Measurements from ENCODE around the gene ADISSP. TPM values are rescaled to one million over a fixed set of nuclear protein-coding genes. Genes with fewer than 3 reads are reported as not detected.

Gene ADISSP
- total and polyA plus RNA-seq, 4 donors: 8.5 to 21.1 (median 13.9) TPM

DNA sequence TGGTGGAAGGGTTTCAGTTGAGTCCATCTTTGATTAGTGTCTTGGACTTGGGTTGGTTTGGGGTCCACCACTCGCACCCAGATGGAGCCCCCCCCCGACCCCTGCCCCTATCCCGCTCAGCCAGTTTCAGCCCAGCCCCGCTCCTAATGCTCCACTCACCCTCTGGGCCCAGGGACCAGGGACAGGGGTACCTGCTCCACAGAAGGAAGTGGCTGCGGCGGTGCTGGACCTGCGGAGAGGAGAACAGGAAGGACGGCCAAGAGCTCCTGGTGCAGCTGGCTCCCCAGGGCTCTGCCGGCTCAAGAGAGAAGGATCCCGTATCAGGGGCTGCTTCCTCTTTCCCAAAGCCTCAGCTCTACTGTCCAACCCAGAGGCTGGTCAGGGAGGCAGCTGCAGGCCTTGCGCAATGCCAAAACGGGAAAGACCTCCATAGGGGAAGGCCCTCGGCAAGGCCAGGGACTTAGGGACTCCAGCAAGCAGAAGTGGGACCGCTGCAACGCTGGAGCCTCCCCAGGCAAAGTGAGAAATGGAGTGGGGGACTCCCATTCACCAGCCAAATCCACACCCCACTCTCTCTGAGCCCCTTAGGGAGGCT is 55.2 kb downstream of the ADISSP start, which contains the start of gene SIGLEC1:
Gene SIGLEC1, minus strand, starts transcription at position 322 of the 595 bp plus-strand sequence. CDS start 5,472 bp downstream, outside the sequence.
- ATAC-seq (ENCODE audit: low FRiP score) (peak; percentile 54), DNase-seq (peak in 1 of 2 donors; percentile 92)
- intact Hi-C loops (cut with DNase I): no loop called here
- Histone ChIP-seq H3K27ac (ENCODE audit: low read depth in 1 of 2, low read length in 2 of 2) (no peak within 1 kb of the TSS), H3K36me3 (ENCODE audit: control insufficient read depth in 1 of 2, insufficient read depth in 2 of 2, low read length in 1 of 2) (no peaks in the 10 kb centered on the region), H3K4me3 (ENCODE audit: low read length in 2 of 2) (no peak within 1 kb of the TSS), H3K27me3 (ENCODE audit: control insufficient read depth in 1 of 2, insufficient read depth in 2 of 2, low read length in 1 of 2) (no peaks in the 10 kb centered on the region), H3K4me1 (ENCODE audit: control insufficient read depth in 1 of 2, insufficient read depth in 2 of 2, low read length in 2 of 2) (no peaks in the 10 kb centered on the region), H3K9me3 (ENCODE audit: control insufficient read depth, low read length) (no peaks in the 10 kb centered on the region)
- 89 to 91% methylated on average over 14 to 15 of the region's 15 CpGs for WGBS, 2 donors

GRCh38 chr20:3711484-3711941 is 56.0 kb downstream of the ADISSP start:
- Histone ChIP-seq H3K4me1 (ENCODE audit: control insufficient read depth in 1 of 2, insufficient read depth in 2 of 2, low read length in 2 of 2) (no peaks in the 10 kb centered on the region), H3K27me3 (ENCODE audit: control insufficient read depth in 1 of 2, insufficient read depth in 2 of 2, low read length in 1 of 2) (no peaks in the 10 kb centered on the region), H3K4me3 (ENCODE audit: low read length in 2 of 2) (no peak overlapping the region), H3K36me3 (ENCODE audit: control insufficient read depth in 1 of 2, insufficient read depth in 2 of 2, low read length in 1 of 2) (no peaks in the 10 kb centered on the region), H3K27ac (ENCODE audit: low read depth in 1 of 2, low read length in 2 of 2) (no peak overlapping the region), H3K9me3 (ENCODE audit: control insufficient read depth, low read length) (no peaks in the 10 kb centered on the region)
- WGBS, 2 donors: 65 to 66% methylated on average over 4 of the region's 4 CpGs
- intact Hi-C loops (cut with DNase I): loop anchor here (1.0 to 2.0 kb wide), 2 partner anchors 35 kb away; no protein-coding TSS in a partner anchor
- ATAC-seq (ENCODE audit: low FRiP score): no peak
- no peak for DNase-seq

- WGBS, 2 donors: 30 to 35% methylated on average over 18 of the region's 18 CpGs
- Histone ChIP-seq H3K36me3 (ENCODE audit: control insufficient read depth in 1 of 2, insufficient read depth in 2 of 2, low read length in 1 of 2) (no peaks in the 10 kb centered on the region), H3K4me3 (ENCODE audit: low read length in 2 of 2) (no peak overlapping the region), H3K4me1 (ENCODE audit: control insufficient read depth in 1 of 2, insufficient read depth in 2 of 2, low read length in 2 of 2) (no peaks in the 10 kb centered on the region), H3K27ac (ENCODE audit: low read depth in 1 of 2, low read length in 2 of 2) (no peak overlapping the region), H3K27me3 (ENCODE audit: control insufficient read depth in 1 of 2, insufficient read depth in 2 of 2, low read length in 1 of 2) (no peaks in the 10 kb centered on the region), H3K9me3 (ENCODE audit: control insufficient read depth, low read length) (no peaks in the 10 kb centered on the region)
- ATAC-seq (ENCODE audit: low FRiP score) (peak; percentile 58), DNase-seq (peak; percentile 78 to 94)
- intact Hi-C loops (cut with DNase I): loop anchor here (1.0 to 2.0 kb wide), 2 partner anchors 34 to 35 kb away; no protein-coding TSS in a partner anchor
These were observed 56.7 kb downstream of the ADISSP start for GRCh38 chr20:3710703-3711483.

DNA sequence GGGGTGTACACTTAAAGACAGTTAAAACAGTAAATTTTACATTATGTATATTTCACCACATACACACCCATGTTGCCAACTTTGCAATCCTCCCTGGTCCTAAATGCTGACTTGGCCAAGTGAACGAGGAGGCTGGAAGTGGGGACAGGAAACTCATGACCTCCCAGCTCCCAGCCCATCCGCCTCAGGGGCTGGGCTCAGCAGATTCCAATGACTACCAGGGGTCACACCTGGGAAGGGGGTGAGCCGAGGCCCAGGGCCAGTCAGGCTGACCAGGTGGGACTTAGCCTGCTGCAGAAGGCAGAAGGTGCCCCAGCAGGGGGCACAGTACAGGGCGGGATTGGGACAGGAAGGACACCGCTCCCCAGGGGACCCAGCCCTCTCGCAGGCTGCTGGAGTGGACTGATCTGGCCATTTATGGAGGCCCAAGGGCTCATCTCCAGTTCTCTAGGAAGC is 57.5 kb downstream of the ADISSP start:
- no peak for DNase-seq
- Histone ChIP-seq H3K9me3 (ENCODE audit: control insufficient read depth, low read length) (no peaks in the 10 kb centered on the region), H3K4me3 (ENCODE audit: low read length in 2 of 2) (no peak overlapping the region), H3K4me1 (ENCODE audit: control insufficient read depth in 1 of 2, insufficient read depth in 2 of 2, low read length in 2 of 2) (no peaks in the 10 kb centered on the region), H3K27ac (ENCODE audit: low read depth in 1 of 2, low read length in 2 of 2) (no peak overlapping the region), H3K36me3 (ENCODE audit: control insufficient read depth in 1 of 2, insufficient read depth in 2 of 2, low read length in 1 of 2) (no peaks in the 10 kb centered on the region), H3K27me3 (ENCODE audit: control insufficient read depth in 1 of 2, insufficient read depth in 2 of 2, low read length in 1 of 2) (no peaks in the 10 kb centered on the region)
- intact Hi-C loops (cut with DNase I): loop anchor here in 1 of 2 donors (2.0 kb wide), 1 partner anchor 33 kb away; no protein-coding TSS in a partner anchor
- WGBS, 2 donors: 72 to 73% methylated on average over 6 of the region's 6 CpGs
- ATAC-seq (ENCODE audit: low FRiP score): no peak

DNA sequence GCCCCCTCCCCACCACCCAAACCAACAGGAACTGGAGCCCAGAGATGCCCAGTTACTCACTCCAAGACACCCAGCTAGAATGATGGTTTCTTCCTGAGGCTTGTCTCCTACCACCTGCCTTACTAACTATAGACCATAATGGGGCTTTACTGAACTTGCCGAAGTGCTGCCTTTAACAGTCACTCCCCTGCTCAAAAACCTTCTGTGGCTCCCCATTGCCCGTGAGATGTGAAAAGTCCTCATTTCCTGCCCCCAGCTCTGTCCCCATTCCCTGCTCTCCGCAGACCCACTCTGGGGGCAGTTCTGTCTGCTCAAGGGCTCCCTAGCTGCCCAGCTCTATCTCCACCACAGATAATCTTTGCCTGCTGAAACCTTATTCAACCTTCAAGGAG is 60.0 kb downstream of the ADISSP start:
- Histone ChIP-seq H3K36me3 (ENCODE audit: control insufficient read depth in 1 of 2, insufficient read depth in 2 of 2, low read length in 1 of 2) (no peaks in the 10 kb centered on the region), H3K9me3 (ENCODE audit: control insufficient read depth, low read length) (no peaks in the 10 kb centered on the region), H3K4me3 (ENCODE audit: low read length in 2 of 2) (no peak overlapping the region), H3K4me1 (ENCODE audit: control insufficient read depth in 1 of 2, insufficient read depth in 2 of 2, low read length in 2 of 2) (no peaks in the 10 kb centered on the region), H3K27ac (ENCODE audit: low read depth in 1 of 2, low read length in 2 of 2) (no peak overlapping the region), H3K27me3 (ENCODE audit: control insufficient read depth in 1 of 2, insufficient read depth in 2 of 2, low read length in 1 of 2) (no peaks in the 10 kb centered on the region)
- DNase-seq (no peak), ATAC-seq (ENCODE audit: low FRiP score) (no peak)
- intact Hi-C loops (cut with DNase I): no loop called here
- 75 to 81% methylated on average over 3 of the region's 3 CpGs for WGBS, 2 donors

DNA sequence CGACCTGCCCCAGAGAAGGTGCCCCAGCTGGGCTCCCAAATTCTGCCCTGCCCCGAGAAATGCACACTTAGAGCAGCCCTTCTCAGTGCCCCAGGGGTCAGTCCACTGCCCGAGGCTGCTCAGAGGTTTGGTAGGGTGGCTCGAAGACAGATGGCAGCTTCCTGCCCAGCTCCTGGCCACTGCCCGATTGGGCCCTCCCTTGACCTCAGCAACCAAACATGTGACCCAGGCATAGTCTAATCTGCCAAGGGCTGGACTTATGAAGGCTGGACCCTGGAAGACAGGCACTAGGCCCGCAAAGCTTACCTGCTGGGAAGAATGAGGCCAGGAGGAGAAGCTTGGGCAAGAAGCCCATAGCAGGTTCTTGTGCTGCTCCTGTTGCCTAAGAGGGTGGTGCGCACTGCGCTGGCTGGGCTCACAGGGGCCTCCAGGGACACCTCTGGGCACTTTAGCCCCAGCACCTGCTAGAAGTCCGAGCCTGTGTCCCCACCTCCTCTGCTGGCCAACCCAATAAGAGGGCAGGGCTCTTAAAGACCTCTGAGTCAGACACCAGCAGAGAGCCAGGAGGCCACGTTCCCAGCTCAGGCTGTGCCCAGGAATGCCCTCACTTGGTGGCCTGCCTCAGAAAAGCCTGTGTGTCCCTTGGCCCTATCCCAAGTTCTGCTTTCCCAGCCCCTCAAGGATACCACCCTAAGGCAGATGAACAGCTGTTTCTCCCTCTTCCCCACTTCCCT is 60.6 kb downstream of the ADISSP start:
- ATAC-seq (ENCODE audit: low FRiP score) (peak; percentile 69), DNase-seq (no peak)
- H3K4me1 ChIP-seq (ENCODE audit: control insufficient read depth in 1 of 2, insufficient read depth in 2 of 2, low read length in 2 of 2): no peaks in the 10 kb centered on the region
- H3K36me3 ChIP-seq (ENCODE audit: control insufficient read depth in 1 of 2, insufficient read depth in 2 of 2, low read length in 1 of 2): no peaks in the 10 kb centered on the region
- no peaks in the 10 kb centered on the region for H3K27me3 ChIP-seq (ENCODE audit: control insufficient read depth in 1 of 2, insufficient read depth in 2 of 2, low read length in 1 of 2)
- WGBS, 2 donors: 43 to 44% methylated on average over 10 of the region's 10 CpGs
- no peak overlapping the region for H3K4me3 ChIP-seq (ENCODE audit: low read length in 2 of 2)
- no peak overlapping the region for H3K27ac ChIP-seq (ENCODE audit: low read depth in 1 of 2, low read length in 2 of 2)
- no peaks in the 10 kb centered on the region for H3K9me3 ChIP-seq (ENCODE audit: control insufficient read depth, low read length)
- intact Hi-C loops (cut with DNase I): no loop called here

GRCh38 chr20:3705970-3706739 is 61.4 kb downstream of the ADISSP start:
- DNase-seq (peak in 1 of 2 donors; percentile 21), ATAC-seq (ENCODE audit: low FRiP score) (no peak)
- no peaks in the 10 kb centered on the region for H3K9me3 ChIP-seq (ENCODE audit: control insufficient read depth, low read length)
- intact Hi-C loops (cut with DNase I): no loop called here
- no peak overlapping the region for H3K27ac ChIP-seq (ENCODE audit: low read depth in 1 of 2, low read length in 2 of 2)
- no peak overlapping the region for H3K4me3 ChIP-seq (ENCODE audit: low read length in 2 of 2)
- no peaks in the 10 kb centered on the region for H3K4me1 ChIP-seq (ENCODE audit: control insufficient read depth in 1 of 2, insufficient read depth in 2 of 2, low read length in 2 of 2)
- WGBS, 2 donors: 94 to 96% methylated on average over 31 of the region's 31 CpGs
- no peaks in the 10 kb centered on the region for H3K27me3 ChIP-seq (ENCODE audit: control insufficient read depth in 1 of 2, insufficient read depth in 2 of 2, low read length in 1 of 2)
- no peaks in the 10 kb centered on the region for H3K36me3 ChIP-seq (ENCODE audit: control insufficient read depth in 1 of 2, insufficient read depth in 2 of 2, low read length in 1 of 2)

DNA sequence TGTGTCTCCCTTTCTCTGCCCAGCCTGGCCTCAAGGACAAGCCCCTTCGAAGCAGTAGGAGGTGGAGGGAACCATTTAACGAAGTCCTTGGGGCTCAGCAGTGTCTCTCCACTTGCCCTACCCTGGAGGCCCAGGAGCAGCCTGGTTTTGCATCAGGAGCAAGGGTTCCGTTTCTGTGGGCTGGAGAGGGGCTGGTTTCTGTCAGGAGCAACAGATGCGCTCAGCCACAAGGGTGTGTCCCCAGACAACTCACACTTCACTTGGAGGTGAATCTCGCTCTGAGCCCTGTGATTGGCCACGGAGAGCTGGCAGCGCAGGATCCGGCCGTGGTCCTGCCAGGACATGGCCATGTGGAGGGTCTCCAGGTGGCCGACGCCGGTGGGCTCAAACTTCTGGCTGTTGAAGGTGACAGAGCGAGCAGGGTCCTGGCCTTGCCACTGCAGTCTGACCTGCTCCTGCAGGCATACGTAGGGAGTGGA is 62.0 kb downstream of the ADISSP start:
- ATAC-seq (ENCODE audit: low FRiP score) (no peak), DNase-seq (peak in 1 of 2 donors; percentile 24)
- no peaks in the 10 kb centered on the region for H3K36me3 ChIP-seq (ENCODE audit: control insufficient read depth in 1 of 2, insufficient read depth in 2 of 2, low read length in 1 of 2)
- H3K27ac ChIP-seq (ENCODE audit: low read depth in 1 of 2, low read length in 2 of 2): no peak overlapping the region
- H3K27me3 ChIP-seq (ENCODE audit: control insufficient read depth in 1 of 2, insufficient read depth in 2 of 2, low read length in 1 of 2): no peaks in the 10 kb centered on the region
- no peak overlapping the region for H3K4me3 ChIP-seq (ENCODE audit: low read length in 2 of 2)
- H3K4me1 ChIP-seq (ENCODE audit: control insufficient read depth in 1 of 2, insufficient read depth in 2 of 2, low read length in 2 of 2): no peaks in the 10 kb centered on the region
- intact Hi-C loops (cut with DNase I): no loop called here
- H3K9me3 ChIP-seq (ENCODE audit: control insufficient read depth, low read length): no peaks in the 10 kb centered on the region
- WGBS, 2 donors: 90 to 92% methylated on average over 14 of the region's 14 CpGs

Data from aorta (tissue), 5 donors.